HepG2 (cell line): ENCODE measurements around the gene CRYGS. TPM values are rescaled to one million over a fixed set of nuclear protein-coding genes. Genes with fewer than 3 reads are reported as not detected.

Experiments used
- ATAC-seq: fragments of 200-7000 bp; cut with Tn5 transposase; 3 replicates; pipeline ENCODE4 v1.9.1; 2020; ENCODE audit warnings: mild to moderate bottlenecking, moderate library complexity
- BruUV-seq: library from RNA; stranded (reverse); fragments of 400-500 nt; replicated peaks from 2 replicates; lab custom pipeline; 2021; lab: Mats Ljungman, UMichigan
- CTCF ChIA-PET: fragments of 300-600 bp; formaldehyde crosslinking; extraction: SDS; loops from one replicate; lab custom pipeline; 2021; ENCODE audit warnings: low total read pairs, inconsistent platforms, low intra/inter-chr PET ratio; lab: Yijun Ruan, JAX
- POLR2A ChIA-PET: fragments of 350-600 bp; sonication (Branson Sonifier 250); formaldehyde crosslinking; loops from one replicate; lab custom pipeline; 2020; ENCODE audit warnings: antibody characterized with exemption, inconsistent platforms; lab: Yijun Ruan, JAX
- DNase-seq: peaks from one replicate; pipeline ENCODE4 v3.0.0-alpha.2; 2015; ENCODE audit warnings: low spot score
- FAIRE-seq: peaks from 3 replicates; lab custom pipeline; 2011; peaks lifted over from hg19 to GRCh38; lab: Jason Lieb, UNC
- H2AFZ ChIP-seq: one replicate; pipeline ENCODE4 v1.6.1; 2011; ENCODE audit warnings: low read length, inconsistent platforms
- H3K27ac ChIP-seq: fragments of 300-600 bp; 3 replicates; pipeline ENCODE4 v1.8.0; 2011; ENCODE audit warnings: mixed run types, mild to moderate bottlenecking, mixed read lengths, low read length, inconsistent platforms; ENCODE audit not compliant: insufficient read depth; ENCODE audit errors: extremely low read length
- H3K27me3 ChIP-seq, 2 experiments: fragments of 200-600 bp in 1 of 2; 2 replicates in 1 of 2; 3 replicates in 1 of 2; pipeline versions ENCODE4 v1.6.0 to v1.8.0; 2011; ENCODE audit warnings: low read length in 2 of 2, mild to moderate bottlenecking in 2 of 2, moderate library complexity in 2 of 2, inconsistent platforms in 1 of 2; ENCODE audit not compliant: insufficient read depth in 2 of 2, control insufficient read depth in 1 of 2
- H3K36me3 ChIP-seq, 2 experiments: fragments of 200-600 bp in 1 of 2; replicated peaks in 1 of 2; 2 replicates in 1 of 2; 3 replicates in 1 of 2; pipeline versions ENCODE4 v1.5.1 to v1.8.0; 2011; ENCODE audit warnings: low read length in 2 of 2, inconsistent platforms in 1 of 2; ENCODE audit not compliant: insufficient read depth in 2 of 2, control insufficient read depth in 1 of 2
- H3K4me1 ChIP-seq: 2 replicates; pipeline ENCODE4 v1.5.1; 2012; ENCODE audit warnings: low read length, inconsistent platforms; ENCODE audit not compliant: insufficient read depth
- H3K4me2 ChIP-seq: 2 replicates; pipeline ENCODE4 v1.6.0; 2011; ENCODE audit warnings: low read depth, low read length, inconsistent platforms
- H3K4me3 ChIP-seq, 3 experiments: fragments of 200-600 bp in 1 of 3; sonication (generic), shearing (Covaris generic) in 1 of 3; replicated peaks in 1 of 3; 2 replicates each; pipeline ENCODE4 v1.5.1; 2011 to 2016; ENCODE audit warnings: low read length in 3 of 3, inconsistent platforms in 2 of 3, low read depth in 2 of 3, mild to moderate bottlenecking in 2 of 3, control low read depth in 1 of 3, mixed read lengths in 1 of 3; ENCODE audit not compliant: insufficient read depth in 1 of 3
- H3K79me2 ChIP-seq: one replicate; pipeline ENCODE4 v1.6.1; 2011; ENCODE audit warnings: low read length, inconsistent platforms; ENCODE audit not compliant: insufficient read depth
- H3K9ac ChIP-seq: 2 replicates; pipeline ENCODE4 v1.6.0; 2011; ENCODE audit warnings: mild to moderate bottlenecking, low read depth, low read length, inconsistent platforms; ENCODE audit not compliant: insufficient read depth
- H3K9me3 ChIP-seq: 2 replicates; pipeline ENCODE4 v1.5.1; 2012; ENCODE audit warnings: mild to moderate bottlenecking, low read length
- H4K20me1 ChIP-seq: 2 replicates; pipeline ENCODE4 v1.6.0; 2011; ENCODE audit warnings: inconsistent platforms, mild to moderate bottlenecking, low read length, moderate library complexity; ENCODE audit not compliant: insufficient read depth
- KDM5A ChIP-seq: fragments of 200-600 bp; sonication (generic); IDR thresholded peaks from 2 replicates; pipeline ENCODE4 v1.7.0; 2018; ENCODE audit warnings: antibody characterized with exemption, mild to moderate bottlenecking, low read length, borderline replicate concordance
- ZNF124 ChIP-seq: sonication (generic); formaldehyde crosslinking; IDR thresholded peaks from 2 replicates; pipeline ENCODE4 v1.4.0; 2020; ENCODE audit warnings: missing genetic modification reagents
- WGBS: methylation state at CpG from one replicate; pipeline ENCODE4 v1.1.6; 2017; ENCODE audit warnings: low lambda C conversion rate; 5-methylcytosine and 5-hydroxymethylcytosine counted together
- in situ Hi-C: cut with HindIII; loops from 2 replicates; pipeline ENCODE4 v1.10.0; 2017; ENCODE audit warnings: low pct_unique_long_range_greater_than_20kb; ENCODE audit not compliant: extremely low pct_ligation_motif_present
- intact Hi-C: fragments of 100-400 bp; cut with micrococcal nuclease; formaldehyde crosslinking; loops from one replicate; pipeline ENCODE4 v1.10.0; 2022; ENCODE audit not compliant: unreplicated experiment
- polyA plus RNA-seq, 8 experiments: library from polyadenylated mRNA; depleted of rRNA in 3 of 8; stranded (reverse) in 7 of 8; unstranded in 1 of 8; fragments of >200 nt; fragmentation: Illumina TruSeq in 4 of 8; extraction: Trizol in 4 of 8; gene quantifications; 2 replicates each; pipeline versions ENCODE4 v1.2.1 to v1.2.3, GENCODE V29; 2011 to 2016; ENCODE audit warnings: low read depth in 4 of 8, missing spikeins in 1 of 8, mixed read lengths in 1 of 8; ENCODE audit not compliant: insufficient read depth in 1 of 8
- total RNA-seq, 5 experiments: library from RNA; depleted of rRNA; stranded (reverse); fragments of >200 nt; fragmentation: Illumina TruSeq; extraction: Trizol; gene quantifications; 2 replicates each; pipeline ENCODE4 v1.2.3, GENCODE V29; 2016; ENCODE audit warnings: low read depth in 1 of 5
- TF ChIP-seq, protein P1 (sequence below): sonication (generic); formaldehyde crosslinking; IDR thresholded peaks from 2 replicates; pipeline ENCODE4 v1.4.0; 2020; ENCODE audit warnings: missing genetic modification reagents, low read depth, mild to moderate bottlenecking, borderline replicate concordance
- TF ChIP-seq, protein P2 (sequence below): sonication (generic); formaldehyde crosslinking; IDR thresholded peaks from 2 replicates; pipeline ENCODE4 v1.4.0; 2020; ENCODE audit warnings: low read depth, mild to moderate bottlenecking, missing genetic modification reagents

The CRYGS gene
- total and polyA plus RNA-seq, 2 of the 13 experiments (the other 11 are each of a cell fraction or from before 2014, with no cell fraction given): 2.1 to 6.7 TPM

DNA sequence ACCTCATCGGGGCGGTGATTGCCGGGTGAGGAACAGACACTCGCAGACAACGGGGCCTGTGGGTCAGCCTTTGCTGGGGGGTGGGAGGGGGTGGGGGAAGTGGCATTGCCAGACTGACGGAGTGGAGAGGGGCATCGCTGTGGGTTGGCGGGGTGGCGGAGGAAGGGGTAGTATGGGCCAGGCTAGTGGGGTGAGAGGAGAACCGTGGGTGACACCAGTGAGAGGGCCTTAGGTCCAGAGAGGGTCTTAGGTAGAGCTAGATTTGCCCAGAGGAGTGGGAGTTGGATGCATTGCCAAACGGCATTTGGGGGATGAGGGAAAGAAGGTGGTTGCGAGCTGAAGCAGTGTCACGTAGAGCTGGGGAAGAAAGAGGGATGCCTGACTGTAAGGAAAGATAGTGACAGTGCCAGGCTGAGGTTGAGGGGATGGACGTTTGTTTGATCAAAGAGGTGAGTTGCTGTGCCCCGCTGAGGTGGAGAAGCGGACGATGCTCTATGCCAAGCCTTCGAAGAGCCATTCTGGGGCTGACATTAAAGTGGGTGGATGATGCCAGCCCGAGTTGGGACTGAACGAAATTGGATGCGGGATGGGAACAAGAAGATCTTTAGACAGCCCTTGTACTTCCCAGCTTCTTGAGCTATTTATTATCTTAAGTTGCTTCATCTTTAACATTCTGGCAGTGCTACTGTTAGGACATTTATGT lies 26.9 kb upstream of the CRYGS start:
- in situ Hi-C loops: no loop called here
- H3K36me3 ChIP-seq: peaks cover 8 to 35% of the 10 kb centered on the region in 2 experiments
- POLR2A ChIA-PET: interaction anchor here (0.8 to 6.5 kb wide), 18 partner anchors 8 to 633 kb away, joined by 3 to 111 read pairs (median 6); partner anchors contain the start of genes AHSG, EIF4A2, ETV5 and TRA2B
- BruUV-seq: TSS peak; percentile 47
- TF ChIP-seq KDM5A (peak; percentile 18; the same call in 1 of the 2 replicates), ZNF124 (CRISPR knock-in tag) (no peak)
- TF ChIP-seq, protein P1, sequence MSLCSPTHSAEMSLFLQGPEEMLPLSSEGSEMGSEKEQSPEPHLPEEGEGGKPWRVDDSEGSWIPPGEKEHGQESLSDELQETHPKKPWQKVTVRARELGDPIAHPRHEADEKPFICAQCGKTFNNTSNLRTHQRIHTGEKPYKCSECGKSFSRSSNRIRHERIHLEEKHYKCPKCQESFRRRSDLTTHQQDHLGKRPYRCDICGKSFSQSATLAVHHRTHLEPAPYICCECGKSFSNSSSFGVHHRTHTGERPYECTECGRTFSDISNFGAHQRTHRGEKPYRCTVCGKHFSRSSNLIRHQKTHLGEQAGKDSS (CRISPR knock-in tag): no peak
- TF ChIP-seq, protein P2, sequence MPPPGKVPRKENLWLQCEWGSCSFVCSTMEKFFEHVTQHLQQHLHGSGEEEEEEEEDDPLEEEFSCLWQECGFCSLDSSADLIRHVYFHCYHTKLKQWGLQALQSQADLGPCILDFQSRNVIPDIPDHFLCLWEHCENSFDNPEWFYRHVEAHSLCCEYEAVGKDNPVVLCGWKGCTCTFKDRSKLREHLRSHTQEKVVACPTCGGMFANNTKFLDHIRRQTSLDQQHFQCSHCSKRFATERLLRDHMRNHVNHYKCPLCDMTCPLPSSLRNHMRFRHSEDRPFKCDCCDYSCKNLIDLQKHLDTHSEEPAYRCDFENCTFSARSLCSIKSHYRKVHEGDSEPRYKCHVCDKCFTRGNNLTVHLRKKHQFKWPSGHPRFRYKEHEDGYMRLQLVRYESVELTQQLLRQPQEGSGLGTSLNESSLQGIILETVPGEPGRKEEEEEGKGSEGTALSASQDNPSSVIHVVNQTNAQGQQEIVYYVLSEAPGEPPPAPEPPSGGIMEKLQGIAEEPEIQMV (CRISPR knock-in tag): no peak
- FAIRE-seq: no peak
- H4K20me1 ChIP-seq: no peaks in the 10 kb centered on the region
- CTCF ChIA-PET: no interaction called here
- H3K4me1 ChIP-seq: peaks cover 54% of the 10 kb centered on the region
- H3K79me2 ChIP-seq: peaks cover 55% of the 10 kb centered on the region
- DNase-seq: no peak
- H3K4me3 ChIP-seq: peak overlapping the region; percentile 86 to 100 (median 93)
- intact Hi-C loops: loop anchor here (2.0 kb wide), 1 partner anchor 42 kb away; the partner anchor contains the start of gene AHSG
- H3K9ac ChIP-seq: peak overlapping the region; percentile 94
- H3K4me2 ChIP-seq: peak overlapping the region; percentile 100
- peak overlapping the region; percentile 86 for H3K27ac ChIP-seq
- no peaks in the 10 kb centered on the region; a peak in 1 of 5 replicates for H3K27me3 ChIP-seq
- no peak overlapping the region for H2AFZ ChIP-seq
- 3% methylated on average over 21 of the region's 21 CpGs for WGBS
- ATAC-seq: no peak
- no peaks in the 10 kb centered on the region for H3K9me3 ChIP-seq
